SK-N-SH treated with all-trans-retinoic acid at 6 μM for 48 hours (cell line): Measurements from ENCODE around the gene ANKRD42.
"Not testable (repeated sequence)": the region's sequence is repeated elsewhere in the genome, so short reads cannot be mapped to it uniquely, and the experiment has no call there.

Experiments
- ATAC-seq: fragments of 200-7000 bp; cut with Tn5 transposase; 3 replicates; pipeline ENCODE4 v1.9.1; 2020; ENCODE audit warnings: mild to moderate bottlenecking, moderate library complexity
- ARNTL ChIP-seq: fragments of 450-650 bp; formaldehyde crosslinking; IDR thresholded peaks from 2 replicates; pipeline ENCODE4 v1.5.0; 2020; ENCODE audit warnings: low read depth, mild to moderate bottlenecking, moderate library complexity, borderline replicate concordance
- CREB5 ChIP-seq: fragments of 250-450 bp; sonication (Bioruptor Pico); IDR thresholded peaks from 2 replicates; pipeline ENCODE4 v1.5.1; 2020; ENCODE audit warnings: low read depth, mild to moderate bottlenecking, moderate library complexity
- CSDC2 ChIP-seq: fragments of 250-450 bp; sonication (Bioruptor Pico); IDR thresholded peaks from 2 replicates; pipeline ENCODE4 v1.5.0; 2020; ENCODE audit warnings: mild to moderate bottlenecking, moderate library complexity
- CSRNP3 ChIP-seq: fragments of 250-450 bp; sonication (Bioruptor Pico); IDR thresholded peaks from 2 replicates; pipeline ENCODE4 v1.5.1; 2021; ENCODE audit warnings: mild to moderate bottlenecking, moderate library complexity
- ESRRG ChIP-seq: fragments of 250-450 bp; sonication (Bioruptor Pico); IDR thresholded peaks from 2 replicates; pipeline ENCODE4 v1.6.1; 2021; ENCODE audit warnings: mild to moderate bottlenecking
- ISL1 ChIP-seq: fragments of 250-450 bp; sonication (Bioruptor Pico); IDR thresholded peaks from 2 replicates; pipeline ENCODE4 v2.1.2; 2022; ENCODE audit warnings: mild to moderate bottlenecking, moderate library complexity
- OSR1 ChIP-seq: fragments of 250-450 bp; sonication (Bioruptor Pico); IDR thresholded peaks from 2 replicates; pipeline ENCODE4 v1.8.0; 2022; ENCODE audit warnings: moderate library complexity, mild to moderate bottlenecking, inconsistent platforms
- POU6F1 ChIP-seq: fragments of 250-450 bp; sonication (Bioruptor Pico); IDR thresholded peaks from 2 replicates; pipeline ENCODE4 v1.8.0; 2021; ENCODE audit warnings: low read depth, mild to moderate bottlenecking, moderate library complexity, borderline replicate concordance
- SNAI2 ChIP-seq: fragments of 250-450 bp; sonication (Bioruptor Pico); IDR thresholded peaks from 2 replicates; pipeline ENCODE4 v1.5.0; 2020; ENCODE audit warnings: mild to moderate bottlenecking, moderate library complexity
- TCF4 ChIP-seq: fragments of 250-450 bp; sonication (Bioruptor Pico); IDR thresholded peaks from 2 replicates; pipeline ENCODE4 v1.8.0; 2021; ENCODE audit warnings: mild to moderate bottlenecking, moderate library complexity, borderline replicate concordance
- TOX ChIP-seq: fragments of 250-450 bp; sonication (Bioruptor Pico); IDR thresholded peaks from 2 replicates; pipeline ENCODE4 v1.8.0; 2021; ENCODE audit warnings: mild to moderate bottlenecking, moderate library complexity, borderline replicate concordance
- ZC3H10 ChIP-seq: fragments of 250-450 bp; sonication (Bioruptor Pico); IDR thresholded peaks from 2 replicates; pipeline ENCODE4 v1.5.1; 2021; ENCODE audit warnings: mild to moderate bottlenecking, moderate library complexity
- ZFP3 ChIP-seq: fragments of 250-450 bp; sonication (Bioruptor Pico); IDR thresholded peaks from 2 replicates; pipeline ENCODE4 v1.5.0; 2020; ENCODE audit warnings: mild to moderate bottlenecking, moderate library complexity
- ZFP30 ChIP-seq: fragments of 450-650 bp; formaldehyde crosslinking; IDR thresholded peaks from 2 replicates; pipeline ENCODE4 v1.5.0; 2022; ENCODE audit warnings: mild to moderate bottlenecking, moderate library complexity
- ZNF565 ChIP-seq: fragments of 450-650 bp; formaldehyde crosslinking; conservative IDR thresholded peaks from 2 replicates; pipeline ENCODE4 v1.5.0; 2020; ENCODE audit warnings: low read depth, mild to moderate bottlenecking, moderate library complexity
- ZNF8 ChIP-seq: fragments of 450-650 bp; formaldehyde crosslinking; IDR thresholded peaks from 2 replicates; pipeline ENCODE4 v1.5.0; 2020; ENCODE audit warnings: mild to moderate bottlenecking, moderate library complexity

The ANKRD42 gene

GRCh38 chr11:83259559-83259958 is 66.0 kb downstream of the ANKRD42 start (continued):
- TF ChIP-seq POU6F1 (no peak), CSRNP3 (CRISPR knock-in tag) (no peak), OSR1 (CRISPR knock-in tag) (no peak), ZC3H10 (CRISPR knock-in tag) (no peak)

- no peak for ATAC-seq
- TF ChIP-seq TOX (no peak), SNAI2 (no peak)
- TF ChIP-seq, all 23 proteins: peak for 0
Observed at GRCh38 chr11:83265331-83265730, 71.8 kb downstream of the ANKRD42 start.

- ATAC-seq: not testable (repeated sequence)
Observed at GRCh38 chr11:83269080-83269479, 75.6 kb downstream of the ANKRD42 start.

- not testable (repeated sequence) for ATAC-seq
Observed at GRCh38 chr11:83271734-83272133, 78.2 kb downstream of the ANKRD42 start.

- TF ChIP-seq ISL1 (CRISPR knock-in tag) (peak; percentile 33; the same call in 1 of the 2 replicates), ESRRG (CRISPR knock-in tag) (no peak)
- peak; percentile 66 for ATAC-seq
Observed at GRCh38 chr11:83272627-83273026, 79.1 kb downstream of the ANKRD42 start.

GRCh38 chr11:83275888-83276641 is 82.6 kb downstream of the ANKRD42 start:
- ATAC-seq: no peak

More at GRCh38 chr11:83275888-83276641, 82.6 kb downstream of the ANKRD42 start:
- TF ChIP-seq CSDC2 (no peak), ZC3H10 (CRISPR knock-in tag) (no peak), ARNTL (CRISPR knock-in tag) (no peak), CREB5 (CRISPR knock-in tag) (no peak), ZNF8 (CRISPR knock-in tag) (no peak), POU6F1 (no peak), CSRNP3 (CRISPR knock-in tag) (no peak), TCF4 (no peak), ZFP3 (CRISPR knock-in tag) (no peak), ZFP30 (CRISPR knock-in tag) (no peak), ZNF565 (CRISPR knock-in tag) (no peak), TOX (no peak)
